ENCODE results near the gene TCF7. TPM values are rescaled to one million over a fixed set of nuclear protein-coding genes. Genes with fewer than 3 reads are reported as not detected.

TCF7 gene
- total RNA-seq, 4 donors from 2014 or later: 0.98 to 6.6 (median 2.6) TPM

GRCh38 chr5:134075102-134075501 lies 39.4 kb upstream of the TCF7 start:
- TF ChIP-seq CTCF (IDR thresholded peaks at IDR 0.05; ENCODE audit: low read depth): no peak

- TF ChIP-seq CTCF (IDR thresholded peaks at IDR 0.05; ENCODE audit: low read depth): no peak
These were observed 36.4 kb upstream of the TCF7 start for GRCh38 chr5:134077926-134078580.

GRCh38 chr5:134079748-134080581 lies 34.5 kb upstream of the TCF7 start:
- no peak for TF ChIP-seq CTCF (IDR thresholded peaks at IDR 0.05; ENCODE audit: low read depth)

GRCh38 chr5:134082264-134082992 lies 32.1 kb upstream of the TCF7 start:
- TF ChIP-seq CTCF (IDR thresholded peaks at IDR 0.05; ENCODE audit: low read depth): no peak

- no peak for TF ChIP-seq CTCF (IDR thresholded peaks at IDR 0.05; ENCODE audit: low read depth)
These were observed 31.0 kb upstream of the TCF7 start for GRCh38 chr5:134083517-134083916.

GRCh38 chr5:134084022-134084565 lies 30.4 kb upstream of the TCF7 start:
- TF ChIP-seq CTCF (IDR thresholded peaks at IDR 0.05; ENCODE audit: low read depth): no peak

- no peak for TF ChIP-seq CTCF (IDR thresholded peaks at IDR 0.05; ENCODE audit: low read depth)
These were observed 29.9 kb upstream of the TCF7 start for GRCh38 chr5:134084570-134084969.

Data from subcutaneous adipose tissue (tissue), 4 donors.